ENCODE measurements around the gene SLC35F4. TPM values are rescaled to one million over a fixed set of nuclear protein-coding genes. Genes with fewer than 3 reads are reported as not detected.

SLC35F4 gene
- total and polyA plus RNA-seq, 2 donors (not counting 3 experiments of a cell fraction or from before 2014, with no cell fraction given): not detected

DNA sequence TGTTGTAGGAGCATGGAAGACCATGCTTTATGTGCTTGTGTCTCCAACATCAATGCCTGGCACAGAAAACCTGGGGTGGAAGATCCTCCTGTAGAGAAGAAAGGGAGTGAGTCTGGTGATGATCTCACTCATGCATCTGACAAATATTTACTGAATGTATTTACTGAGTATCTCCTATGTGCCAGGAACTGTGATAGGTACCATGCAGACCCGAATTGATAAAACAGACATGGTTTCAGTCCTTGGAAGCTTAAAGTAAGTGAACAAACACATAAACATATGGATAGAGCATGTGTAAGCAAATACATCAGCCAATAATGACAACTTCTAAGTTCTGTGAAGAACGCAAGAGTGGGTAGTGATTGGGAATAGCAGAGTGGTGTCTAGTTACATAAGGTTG lies 255.3 kb downstream of the SLC35F4 start:
- no peak overlapping the region for H3K27ac ChIP-seq (ENCODE audit: insufficient read depth, low read depth, low read length)
- no peaks in the 10 kb centered on the region for H4K20me1 ChIP-seq (replicated peaks; ENCODE audit: control insufficient read depth, extremely low read depth, insufficient read depth, low read length)
- no peak overlapping the region for H3K4me2 ChIP-seq (ENCODE audit: insufficient read depth, low read length)
- FAIRE-seq (no peak), DNase-seq (ENCODE audit: low read depth, low spot score) (no peak)
- H3K9me1 ChIP-seq (replicated peaks; ENCODE audit: control insufficient read depth, extremely low read depth, insufficient read depth, low read length): no peaks in the 10 kb centered on the region
- no peaks in the 10 kb centered on the region for H3K27me3 ChIP-seq (ENCODE audit: control insufficient read depth in 2 of 2, insufficient read depth in 2 of 2, low read length in 2 of 2)
- H3K4me3 ChIP-seq (replicated peaks in 1 of 3; ENCODE audit: insufficient read depth in 1 of 3, low read depth in 1 of 3, low read length in 3 of 3): no peak overlapping the region
- intact Hi-C loops (cut with micrococcal nuclease) (no loop called here), dilution Hi-C loops (cut with MboI; ENCODE audit: extremely low pct_ligation_motif_present, low sequenced_read_pairs) (no loop called here)
- no peak overlapping the region for H3K9ac ChIP-seq (replicated peaks; ENCODE audit: extremely low read depth, insufficient read depth, low read length)
- CTCF ChIA-PET: no interaction called here
- H3K79me2 ChIP-seq (ENCODE audit: control insufficient read depth, insufficient read depth, low read length): no peaks in the 10 kb centered on the region
- no peak for TF ChIP-seq FOS (IDR thresholded peaks at IDR 0.05; ENCODE audit: borderline replicate concordance, insufficient read depth, low read length)
- no peak for TF ChIP-seq MYC (IDR thresholded peaks at IDR 0.05; ENCODE audit: low read depth, low read length)
- no peak for TF ChIP-seq JUN (IDR thresholded peaks at IDR 0.05; ENCODE audit: borderline replicate concordance, insufficient read depth, insufficient read length, low read depth)
- no peak for TF ChIP-seq EZH2 (IDR thresholded peaks at IDR 0.05; ENCODE audit: borderline replicate concordance, low read depth, low read length, severe bottlenecking)
- no peaks in the 10 kb centered on the region for H3K9me3 ChIP-seq (replicated peaks; ENCODE audit: control insufficient read depth, insufficient read depth, low read length)
- H3K36me3 ChIP-seq (ENCODE audit: control insufficient read depth in 2 of 2, extremely low read depth in 1 of 2, insufficient read depth in 2 of 2, low read length in 2 of 2): no peaks in the 10 kb centered on the region
- no TSS peak for BruUV-seq (replicated peaks)
- no peak overlapping the region for H2AFZ ChIP-seq (ENCODE audit: low read depth, low read length)
- POLR2A ChIA-PET: no interaction called here
- H3K4me1 ChIP-seq (ENCODE audit: control insufficient read depth, extremely low read depth, insufficient read depth, low read length): no peaks in the 10 kb centered on the region

GRCh38 chr14:57609192-57610075 lies 256.5 kb downstream of the SLC35F4 start:
- no peak overlapping the region for H3K4me2 ChIP-seq (ENCODE audit: insufficient read depth, low read length)
- H3K27me3 ChIP-seq (ENCODE audit: control insufficient read depth in 2 of 2, insufficient read depth in 2 of 2, low read length in 2 of 2): no peaks in the 10 kb centered on the region
- CTCF ChIA-PET: no interaction called here
- TF ChIP-seq POLR2A (IDR thresholded peaks at IDR 0.05; ENCODE audit: low read depth, low read length) (no peak), EZH2 (IDR thresholded peaks at IDR 0.05; ENCODE audit: borderline replicate concordance, low read depth, low read length, severe bottlenecking) (no peak), CTCF (IDR thresholded peaks at IDR 0.05; ENCODE audit: extremely low read depth in 1 of 2, insufficient read depth in 1 of 2, low read depth in 1 of 2, low read length in 2 of 2) (no peak), MYC (IDR thresholded peaks at IDR 0.05; ENCODE audit: low read depth, low read length) (no peak)
- TF ChIP-seq, protein P1, sequence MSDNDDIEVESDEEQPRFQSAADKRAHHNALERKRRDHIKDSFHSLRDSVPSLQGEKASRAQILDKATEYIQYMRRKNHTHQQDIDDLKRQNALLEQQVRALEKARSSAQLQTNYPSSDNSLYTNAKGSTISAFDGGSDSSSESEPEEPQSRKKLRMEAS (IDR thresholded peaks at IDR 0.05; ENCODE audit: insufficient read depth, insufficient read length): no peak
- H3K27ac ChIP-seq (ENCODE audit: insufficient read depth, low read depth, low read length): no peak overlapping the region
- no TSS peak for BruUV-seq (replicated peaks)
- H3K9me3 ChIP-seq (replicated peaks; ENCODE audit: control insufficient read depth, insufficient read depth, low read length): no peaks in the 10 kb centered on the region
- intact Hi-C loops (cut with micrococcal nuclease): no loop called here
- no peak overlapping the region for H3K9ac ChIP-seq (replicated peaks; ENCODE audit: extremely low read depth, insufficient read depth, low read length)
- FAIRE-seq (no peak), DNase-seq (ENCODE audit: low read depth, low spot score) (no peak)
- H4K20me1 ChIP-seq (replicated peaks; ENCODE audit: control insufficient read depth, extremely low read depth, insufficient read depth, low read length): no peaks in the 10 kb centered on the region
- H3K36me3 ChIP-seq (ENCODE audit: control insufficient read depth in 2 of 2, extremely low read depth in 1 of 2, insufficient read depth in 2 of 2, low read length in 2 of 2): no peaks in the 10 kb centered on the region
- no peaks in the 10 kb centered on the region for H3K79me2 ChIP-seq (ENCODE audit: control insufficient read depth, insufficient read depth, low read length)
- H3K9me1 ChIP-seq (replicated peaks; ENCODE audit: control insufficient read depth, extremely low read depth, insufficient read depth, low read length): no peaks in the 10 kb centered on the region
- H3K4me3 ChIP-seq (replicated peaks in 1 of 3; ENCODE audit: insufficient read depth in 1 of 3, low read depth in 1 of 3, low read length in 3 of 3): no peak overlapping the region
- H3K4me1 ChIP-seq (ENCODE audit: control insufficient read depth, extremely low read depth, insufficient read depth, low read length): no peaks in the 10 kb centered on the region
- dilution Hi-C loops (cut with MboI; ENCODE audit: extremely low pct_ligation_motif_present, low sequenced_read_pairs): no loop called here
- POLR2A ChIA-PET: no interaction called here
- H2AFZ ChIP-seq (ENCODE audit: low read depth, low read length): no peak overlapping the region

Data from endothelial cell of umbilical vein (primary cell).